DMS53 (cell line): Measurements from ENCODE around the gene ENPEP.
"Not testable (repeated sequence)": the region's sequence is repeated elsewhere in the genome, so short reads cannot be mapped to it uniquely, and the experiment has no call there.

Experiments used
- DNase-seq: peaks from one replicate; lab custom pipeline; 2025; lab: John Stamatoyannopoulos, UW

Gene ENPEP

DNA sequence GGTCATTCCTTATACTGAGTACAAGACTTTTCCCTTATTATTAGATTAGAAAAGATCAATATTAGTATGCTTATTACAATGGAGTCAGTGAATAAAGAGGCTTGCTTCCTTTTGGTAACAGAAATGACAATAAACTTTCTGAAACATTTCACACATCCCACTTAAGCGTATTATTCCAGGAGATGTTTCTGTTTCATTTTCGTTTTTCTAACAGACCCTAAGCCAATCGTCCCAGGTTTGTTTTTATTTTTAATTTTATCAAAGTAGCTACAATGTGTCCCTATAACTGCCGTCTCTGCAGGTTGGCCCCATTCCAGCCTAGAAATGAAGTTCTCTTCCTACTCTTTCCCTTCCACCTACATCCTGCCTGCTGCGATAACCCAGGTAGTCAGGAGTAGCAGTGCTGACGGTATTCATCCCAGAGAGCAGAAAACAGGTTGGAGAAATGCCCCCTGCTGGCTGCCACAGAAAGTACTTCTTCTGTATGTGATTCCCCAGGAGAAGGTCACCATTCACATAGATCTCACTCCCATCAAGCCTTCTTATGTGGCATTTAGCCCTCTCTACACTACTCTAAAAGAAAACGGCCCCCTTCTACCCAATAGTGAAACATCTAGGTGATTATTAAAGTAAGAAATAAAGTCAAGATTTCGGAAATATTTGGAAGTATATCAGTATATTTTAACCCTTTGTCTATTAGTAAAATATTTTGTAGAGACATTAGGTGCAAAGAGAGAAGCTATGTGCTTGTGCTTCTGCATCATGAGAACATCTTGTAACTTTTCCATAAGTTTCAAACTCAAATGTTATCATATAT is 40.4 kb downstream of the ENPEP start:
- peak; percentile 93 for DNase-seq

DNA sequence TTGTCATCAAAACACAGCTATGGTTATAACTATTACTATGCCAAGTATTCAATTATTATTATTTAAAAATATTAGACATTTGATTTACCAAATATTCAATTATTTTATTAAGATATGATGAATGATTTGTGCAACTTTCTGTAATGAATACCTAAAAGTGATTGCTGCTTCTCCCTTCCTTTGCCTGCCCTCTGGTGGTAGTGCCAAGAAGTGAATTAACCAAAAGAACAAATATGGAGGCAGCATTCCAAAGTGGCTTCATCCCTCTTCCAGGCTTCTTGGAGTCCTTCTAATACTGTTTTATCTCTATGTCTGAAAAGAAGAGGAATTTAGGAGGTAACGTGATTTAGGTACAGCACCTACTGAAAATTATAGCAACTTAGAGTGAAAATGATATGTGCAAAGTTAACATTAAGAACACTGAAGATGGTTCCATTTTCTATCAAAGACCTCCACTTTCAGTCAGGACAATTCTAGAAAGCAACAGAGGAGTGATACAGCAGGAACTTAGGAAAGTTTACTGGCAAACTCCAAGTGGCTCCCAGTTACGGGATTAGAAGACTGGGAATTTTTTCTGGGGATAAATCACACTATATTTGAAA is 43.0 kb downstream of the ENPEP start:
- DNase-seq: peak; percentile 54

DNA sequence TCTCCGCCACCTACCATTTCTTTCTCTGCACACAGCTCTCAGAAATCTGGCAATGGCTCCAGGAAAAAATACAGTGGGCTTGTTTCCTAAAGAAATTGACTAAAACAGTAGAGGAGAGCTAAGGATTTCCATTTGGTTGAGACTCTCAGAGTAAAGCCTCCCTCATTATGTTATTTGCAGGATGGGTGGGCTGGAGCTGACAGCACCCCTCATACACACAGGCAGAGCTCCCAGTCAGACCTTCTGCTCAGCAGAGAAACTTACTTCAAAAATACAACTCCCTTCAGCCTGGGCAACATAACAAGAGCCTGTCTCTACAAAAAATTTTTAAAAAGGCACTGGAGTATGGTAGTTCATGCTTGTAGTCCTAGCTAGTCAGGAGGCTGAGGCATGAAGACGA is 44.9 kb downstream of the ENPEP start:
- DNase-seq: no peak

DNA sequence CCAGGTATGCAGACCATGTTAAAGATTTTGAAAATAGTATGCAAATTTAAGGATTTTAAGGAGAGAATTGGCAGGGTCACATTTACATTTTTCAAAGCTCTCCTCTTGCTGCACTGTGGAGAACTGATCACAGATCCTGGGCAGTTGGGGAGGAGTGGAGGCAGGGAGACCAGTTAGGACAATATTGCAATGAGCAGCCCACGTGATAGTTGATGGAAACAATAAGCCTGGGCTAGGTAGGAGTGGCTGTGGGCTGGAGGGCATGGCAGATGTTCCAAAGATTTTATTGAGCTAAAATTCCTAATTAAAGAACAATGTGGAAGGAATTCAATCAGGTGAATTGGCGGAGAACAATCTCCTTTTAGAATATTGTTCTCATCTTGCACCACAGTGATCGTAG is 50.6 kb downstream of the ENPEP start:
- DNase-seq: no peak

DNA sequence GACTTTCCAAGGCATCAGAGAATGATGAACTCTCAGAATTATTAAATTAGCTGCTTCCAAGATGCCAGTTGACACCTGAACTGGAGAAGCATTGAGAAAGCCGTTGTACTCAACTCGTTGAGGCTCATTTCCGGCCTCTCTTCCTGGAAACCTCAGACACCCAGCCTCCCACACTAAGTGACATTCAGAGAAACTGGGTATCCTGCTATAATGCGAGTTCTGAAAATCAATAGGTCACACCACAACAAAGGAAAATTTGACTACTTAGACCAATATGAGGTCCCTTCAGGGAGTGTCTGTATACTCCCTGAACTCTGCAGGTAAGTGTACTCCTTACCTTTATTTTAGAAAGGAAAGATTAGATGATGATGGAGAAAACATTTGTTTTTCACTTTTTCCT is 51.2 kb downstream of the ENPEP start:
- no peak for DNase-seq

GRCh38 chr4:110532901-110533589 is 57.1 kb downstream of the ENPEP start:
- peak; percentile 66 for DNase-seq

DNA sequence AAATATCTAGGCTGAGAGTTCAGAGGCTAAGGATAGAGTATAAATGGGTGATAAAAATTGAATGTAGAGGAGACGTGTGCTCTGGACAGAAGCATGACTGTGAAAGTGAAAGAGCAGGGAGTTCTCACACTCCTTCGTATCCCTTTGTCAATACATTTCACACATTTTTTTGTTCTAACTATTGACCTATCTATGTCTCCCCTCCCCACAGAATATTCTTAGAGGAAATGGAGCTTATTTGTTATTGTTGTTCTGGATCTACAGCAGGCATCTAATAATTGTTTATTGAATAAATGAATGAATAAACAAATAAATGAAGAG is 57.6 kb downstream of the ENPEP start:
- DNase-seq: peak; percentile 69

DNA sequence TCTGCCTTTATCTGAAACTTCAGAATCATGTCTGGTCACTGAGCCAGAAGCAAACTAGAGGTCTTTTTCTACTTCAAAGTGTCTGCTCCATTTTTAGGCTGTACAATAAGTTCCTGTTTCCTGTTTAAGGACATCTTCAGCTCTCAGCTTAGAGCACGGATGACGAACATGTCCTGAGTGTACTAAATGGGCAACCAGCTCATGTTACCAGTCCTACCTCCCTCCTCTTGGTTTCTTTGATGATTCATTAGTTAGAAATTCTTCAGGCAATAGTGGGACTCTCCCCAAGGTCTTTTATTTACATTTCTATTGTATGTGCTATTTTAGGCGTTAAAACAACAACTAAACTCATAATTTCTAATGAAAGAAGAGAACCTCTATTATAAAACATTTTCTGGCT is 58.0 kb downstream of the ENPEP start:
- DNase-seq: peak; percentile 95

DNA sequence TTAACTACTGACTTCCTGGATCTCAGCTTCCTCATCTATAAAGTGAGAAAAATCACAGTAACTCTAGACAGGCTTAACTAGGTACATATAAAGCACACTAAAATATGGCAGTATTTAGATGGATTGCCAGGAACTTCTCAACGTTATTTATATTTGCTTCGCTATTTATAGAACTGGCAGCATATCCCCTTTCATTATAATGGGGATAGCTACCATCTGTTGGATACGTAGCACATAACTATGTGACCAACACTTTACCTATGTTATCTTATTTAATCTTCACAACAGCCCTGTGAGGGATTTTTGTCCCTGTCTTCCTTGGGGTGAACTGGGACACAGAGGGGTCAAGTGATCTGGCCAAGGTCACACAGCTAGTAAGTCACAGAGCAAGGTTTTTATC is 64.6 kb downstream of the ENPEP start:
- DNase-seq: no peak

GRCh38 chr4:110540982-110541451 is 65.1 kb downstream of the ENPEP start:
- no peak for DNase-seq

GRCh38 chr4:110543577-110543976 is 67.6 kb downstream of the ENPEP start:
- DNase-seq: no peak

- no peak for DNase-seq
These were observed 68.6 kb downstream of the ENPEP start for GRCh38 chr4:110544594-110544993.

DNA sequence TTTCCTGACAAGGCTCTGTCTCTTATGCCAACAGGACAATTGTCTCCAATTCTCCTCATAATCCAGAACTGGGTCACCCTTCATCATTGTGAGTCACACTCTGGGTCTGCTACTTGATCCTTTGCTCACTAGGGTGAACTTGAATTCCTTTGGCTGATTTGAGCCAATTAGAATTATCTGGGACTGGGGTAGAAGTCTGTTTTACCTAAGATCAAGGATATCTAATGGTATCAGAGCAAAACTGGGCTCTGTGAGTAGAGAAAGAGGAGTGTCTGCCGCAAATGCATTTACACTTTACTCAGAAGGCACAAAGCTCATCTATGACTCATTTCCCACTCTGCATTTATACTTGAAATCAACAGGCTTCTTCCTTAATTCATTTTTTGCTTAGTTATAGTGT is 74.3 kb downstream of the ENPEP start:
- DNase-seq: peak; percentile 47

- DNase-seq: no peak
These were observed 77.2 kb downstream of the ENPEP start for GRCh38 chr4:110553197-110553596.

- DNase-seq: no peak
These were observed 91.3 kb downstream of the ENPEP start for GRCh38 chr4:110567214-110567613.

- DNase-seq: not testable (repeated sequence)
These were observed 100.7 kb downstream of the ENPEP start for GRCh38 chr4:110576696-110577095.

DNA sequence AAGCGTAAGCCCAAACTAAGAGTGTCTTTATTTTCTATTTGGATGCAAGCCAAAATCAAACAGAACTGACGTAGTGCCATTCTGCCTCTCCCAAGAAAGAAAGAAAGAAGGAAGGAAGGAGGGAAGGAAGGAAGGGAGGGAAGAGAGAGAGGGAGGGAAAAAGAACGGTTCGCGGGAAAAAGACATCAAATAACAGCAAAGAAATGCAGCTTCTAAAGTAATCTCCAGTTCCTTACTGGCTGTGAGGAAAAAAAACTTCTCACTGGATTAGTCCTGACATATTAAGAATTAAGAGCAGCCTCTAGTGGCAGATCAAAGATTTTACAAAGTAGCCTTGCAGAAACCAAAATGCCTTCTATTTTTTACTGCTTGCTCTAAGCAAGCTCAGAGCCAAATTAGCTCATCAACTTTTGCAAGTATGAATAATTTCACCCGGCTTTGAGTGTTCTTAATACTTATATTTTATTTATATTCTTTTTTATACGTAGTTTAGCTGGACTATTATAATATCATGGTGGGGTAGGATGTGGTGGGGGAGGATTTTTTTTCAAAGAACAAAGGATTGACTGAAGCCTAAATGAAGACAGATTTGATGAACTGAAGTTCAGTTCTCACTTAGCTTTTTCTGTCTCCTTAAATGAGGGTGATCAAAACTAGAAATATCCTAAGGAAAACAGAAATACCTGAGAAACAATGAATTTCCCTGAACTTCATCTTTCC is 110.3 kb downstream of the ENPEP start:
- DNase-seq: peak; percentile 72

GRCh38 chr4:110587666-110588285 is 111.8 kb downstream of the ENPEP start:
- no peak for DNase-seq

DNA sequence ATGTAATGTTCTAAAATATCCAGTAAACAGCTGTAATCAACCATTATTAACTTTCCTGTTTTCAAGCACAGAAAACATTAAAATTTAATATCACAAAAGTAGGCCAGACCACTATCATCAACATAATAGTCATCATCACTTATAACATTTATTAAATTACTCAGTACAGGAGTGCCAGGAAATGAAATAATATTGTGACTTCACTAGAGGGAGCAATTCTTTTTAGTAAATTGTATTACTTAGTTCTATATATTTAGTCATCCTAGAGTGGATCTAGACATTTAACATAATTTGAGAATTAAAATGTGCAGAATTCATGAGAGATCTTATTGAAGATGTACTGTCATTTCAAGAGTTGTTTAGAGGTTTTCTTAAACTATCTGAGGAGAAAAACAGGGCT is 113.3 kb downstream of the ENPEP start:
- peak; percentile 27 for DNase-seq

DNA sequence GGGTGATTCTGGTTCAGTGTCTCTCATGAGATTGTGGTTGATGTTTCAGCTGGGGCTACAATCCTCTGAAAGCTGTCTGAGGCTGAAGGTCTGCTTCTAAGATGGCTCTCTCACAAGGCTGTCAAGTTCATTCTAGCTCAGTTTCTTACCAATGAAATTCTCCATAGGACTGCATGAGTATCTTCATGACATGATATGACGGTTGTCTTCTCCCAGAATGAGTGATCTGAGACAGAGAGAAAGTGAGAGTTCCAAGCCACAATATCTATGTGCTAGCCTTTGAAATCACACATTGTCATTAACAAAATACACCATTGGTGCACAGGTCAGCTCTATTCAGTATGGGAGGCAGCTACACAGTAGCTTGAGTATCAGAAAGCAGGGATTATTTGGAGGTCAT is 119.6 kb downstream of the ENPEP start:
- DNase-seq: no peak

- no peak for DNase-seq
These were observed 120.5 kb downstream of the ENPEP start for GRCh38 chr4:110596431-110596830.

- DNase-seq: no peak
These were observed 121.6 kb downstream of the ENPEP start for GRCh38 chr4:110597582-110597981.
